Nephron (organoid): ENCODE data around the gene UBTD1.
A peak's percentile ranks its signal among the peaks of the same experiment; 100 is the strongest.

Source experiments
- H3K27ac Mint-ChIP-seq, 3 experiments: 2 replicates each; pipeline ENCODE4 v1.8.0; 2020; ENCODE audit warnings: mixed read lengths in 3 of 3, mild to moderate bottlenecking in 2 of 3, moderate library complexity in 1 of 3
- H3K27me3 Mint-ChIP-seq: 2 replicates; pipeline ENCODE4 v1.8.0; 2021; ENCODE audit warnings: low read depth, mild to moderate bottlenecking, moderate library complexity, mixed read lengths
- H3K36me3 Mint-ChIP-seq: 2 replicates; pipeline ENCODE4 v1.8.0; 2020; ENCODE audit warnings: low read depth, mixed read lengths
- H3K4me1 Mint-ChIP-seq: 2 replicates; pipeline ENCODE4 v1.8.0; 2020; ENCODE audit warnings: mixed read lengths
- H3K4me3 Mint-ChIP-seq, 3 experiments: 2 replicates each; pipeline ENCODE4 v1.8.0; 2020; ENCODE audit warnings: mild to moderate bottlenecking in 3 of 3, mixed read lengths in 3 of 3, moderate library complexity in 2 of 3
- H3K9me3 Mint-ChIP-seq: 2 replicates; pipeline ENCODE4 v1.8.0; 2020; ENCODE audit warnings: mixed read lengths
- TF ChIP-seq, protein P1 (sequence below), 3 experiments: fragments of 200-600 bp; sonication (generic); IDR thresholded peaks; one replicate each; pipeline ENCODE4 v1.5.0; 2021; ENCODE audit warnings: antibody characterized with exemption in 3 of 3; ENCODE audit not compliant: unreplicated experiment in 3 of 3

UBTD1 gene

DNA sequence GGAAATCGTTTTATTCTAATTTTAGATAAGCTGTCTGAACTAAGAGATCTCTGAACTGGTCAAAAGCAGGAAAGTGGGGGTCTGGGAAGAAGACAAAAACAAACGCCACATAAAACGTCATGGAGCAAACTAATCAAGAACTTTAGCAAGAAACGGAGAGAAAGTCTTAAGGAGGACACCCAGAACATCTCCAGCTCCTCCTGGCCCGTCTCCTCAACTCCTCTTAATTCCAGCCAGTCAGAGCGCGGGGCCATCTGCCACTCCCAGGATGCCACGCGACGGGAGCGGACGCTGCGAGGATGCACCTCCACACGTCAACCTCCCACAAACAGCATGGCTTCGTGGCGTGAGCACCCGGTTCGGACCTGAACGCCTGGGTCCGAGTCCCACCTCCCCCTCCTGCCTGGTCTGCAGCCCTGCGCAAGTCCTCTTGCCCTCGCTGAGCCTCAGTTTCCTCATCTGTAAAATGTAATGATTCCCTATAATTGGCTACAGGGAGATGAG lies 1.1 kb upstream of the UBTD1 start:
- Mint-ChIP-seq H3K9me3 (no peaks in the 10 kb centered on the region), H3K27ac (peak overlapping the region; percentile 24 to 96 (median 88)), H3K4me3 (peak overlapping the region; percentile 90 to 99 (median 94)), H3K36me3 (peaks cover 3% of the 10 kb centered on the region), H3K4me1 (peaks cover 40% of the 10 kb centered on the region), H3K27me3 (peaks cover 28% of the 10 kb centered on the region)
- TF ChIP-seq, protein P1, sequence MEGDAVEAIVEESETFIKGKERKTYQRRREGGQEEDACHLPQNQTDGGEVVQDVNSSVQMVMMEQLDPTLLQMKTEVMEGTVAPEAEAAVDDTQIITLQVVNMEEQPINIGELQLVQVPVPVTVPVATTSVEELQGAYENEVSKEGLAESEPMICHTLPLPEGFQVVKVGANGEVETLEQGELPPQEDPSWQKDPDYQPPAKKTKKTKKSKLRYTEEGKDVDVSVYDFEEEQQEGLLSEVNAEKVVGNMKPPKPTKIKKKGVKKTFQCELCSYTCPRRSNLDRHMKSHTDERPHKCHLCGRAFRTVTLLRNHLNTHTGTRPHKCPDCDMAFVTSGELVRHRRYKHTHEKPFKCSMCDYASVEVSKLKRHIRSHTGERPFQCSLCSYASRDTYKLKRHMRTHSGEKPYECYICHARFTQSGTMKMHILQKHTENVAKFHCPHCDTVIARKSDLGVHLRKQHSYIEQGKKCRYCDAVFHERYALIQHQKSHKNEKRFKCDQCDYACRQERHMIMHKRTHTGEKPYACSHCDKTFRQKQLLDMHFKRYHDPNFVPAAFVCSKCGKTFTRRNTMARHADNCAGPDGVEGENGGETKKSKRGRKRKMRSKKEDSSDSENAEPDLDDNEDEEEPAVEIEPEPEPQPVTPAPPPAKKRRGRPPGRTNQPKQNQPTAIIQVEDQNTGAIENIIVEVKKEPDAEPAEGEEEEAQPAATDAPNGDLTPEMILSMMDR (IDR thresholded peaks at IDR 0.05; ENCODE audit: unreplicated experiment in 3 of 3): no peak

GRCh38 chr10:97498076-97498840 lies 466 bp upstream of the UBTD1 start, which contains the start of gene MMS19:
MMS19 (minus strand) TSS chr10:97498422; CDS start chr10:97498384, 38 bp downstream.
- peak within 1 kb of the TSS; percentile 90 to 99 (median 94) for H3K4me3 Mint-ChIP-seq
- peaks cover 40% of the 10 kb centered on the region for H3K4me1 Mint-ChIP-seq
- H3K27me3 Mint-ChIP-seq: peaks cover 28% of the 10 kb centered on the region
- H3K27ac Mint-ChIP-seq: peak within 1 kb of the TSS; percentile 24 to 96 (median 88)
- TF ChIP-seq, protein P1 (IDR thresholded peaks at IDR 0.05; ENCODE audit: unreplicated experiment in 3 of 3): no peak
- H3K36me3 Mint-ChIP-seq: peaks cover 3% of the 10 kb centered on the region
- H3K9me3 Mint-ChIP-seq: no peaks in the 10 kb centered on the region

- Mint-ChIP-seq H3K9me3 (no peaks in the 10 kb centered on the region), H3K27me3 (peaks cover 28% of the 10 kb centered on the region), H3K36me3 (no peaks in the 10 kb centered on the region), H3K4me3 (peak overlapping the region; percentile 75 to 86 (median 86)), H3K4me1 (peaks cover 31% of the 10 kb centered on the region), H3K27ac (peak overlapping the region; percentile 1 to 36 (median 20))
- TF ChIP-seq, protein P1 (IDR thresholded peaks at IDR 0.05; ENCODE audit: unreplicated experiment in 3 of 3): no peak
Observed at GRCh38 chr10:97499561-97500296, 1.0 kb downstream of the UBTD1 start.

DNA sequence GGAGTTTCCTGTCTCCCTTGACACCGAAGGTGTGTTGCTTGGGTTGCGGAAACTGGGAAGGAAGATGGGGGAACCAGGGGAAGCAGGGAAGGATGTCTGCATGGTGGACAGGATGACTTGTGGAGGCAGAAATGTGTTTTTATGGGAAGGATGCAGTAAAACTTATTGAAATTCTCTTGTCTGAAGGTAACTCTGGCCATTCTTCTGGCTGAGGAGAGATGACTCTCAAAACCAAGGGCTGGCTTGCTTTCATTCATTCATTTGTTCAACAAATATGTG lies 1.5 kb downstream of the UBTD1 start:
- Mint-ChIP-seq H3K27me3 (peaks cover 28% of the 10 kb centered on the region), H3K9me3 (no peaks in the 10 kb centered on the region), H3K36me3 (no peaks in the 10 kb centered on the region), H3K27ac (peak overlapping the region in 2 of 3 experiments; percentile 1 to 16), H3K4me1 (peaks cover 26% of the 10 kb centered on the region), H3K4me3 (peak overlapping the region; percentile 75 to 86 (median 86))
- TF ChIP-seq, protein P1 (IDR thresholded peaks at IDR 0.05; ENCODE audit: unreplicated experiment in 3 of 3): no peak

- H3K4me1 Mint-ChIP-seq: peaks cover 14% of the 10 kb centered on the region
- H3K27ac Mint-ChIP-seq: no peak overlapping the region
- no peaks in the 10 kb centered on the region for H3K36me3 Mint-ChIP-seq
- peaks cover 35% of the 10 kb centered on the region for H3K27me3 Mint-ChIP-seq
- no peaks in the 10 kb centered on the region for H3K9me3 Mint-ChIP-seq
- TF ChIP-seq, protein P1 (IDR thresholded peaks at IDR 0.05; ENCODE audit: unreplicated experiment in 3 of 3): no peak
- no peak overlapping the region for H3K4me3 Mint-ChIP-seq
Observed at GRCh38 chr10:97502916-97503315, 4.2 kb downstream of the UBTD1 start.
